Transverse colon (tissue), 3 donors: ENCODE results near the gene TRIM54.

ENCODE experiments used
- POLR2A ChIP-seq: fragments of 450-650 bp; IDR thresholded peaks from one replicate; pipeline ENCODE4 v1.6.1; 2016; ENCODE audit warnings: antibody characterized with exemption, mild to moderate bottlenecking, moderate library complexity
- TF ChIP-seq, protein P1 (sequence below), 5 experiments: fragments of 200-600 bp in 3 of 5; fragments of 450-650 bp in 2 of 5; sonication (generic) in 3 of 5; IDR thresholded peaks; 1 replicate in 2 of 5; 2 replicates in 3 of 5; pipeline ENCODE4 v1.5.1; 2016 to 2017; ENCODE audit warnings: antibody characterized with exemption in 5 of 5, inconsistent platforms in 3 of 5, mild to moderate bottlenecking in 2 of 5, moderate library complexity in 1 of 5

DNA sequence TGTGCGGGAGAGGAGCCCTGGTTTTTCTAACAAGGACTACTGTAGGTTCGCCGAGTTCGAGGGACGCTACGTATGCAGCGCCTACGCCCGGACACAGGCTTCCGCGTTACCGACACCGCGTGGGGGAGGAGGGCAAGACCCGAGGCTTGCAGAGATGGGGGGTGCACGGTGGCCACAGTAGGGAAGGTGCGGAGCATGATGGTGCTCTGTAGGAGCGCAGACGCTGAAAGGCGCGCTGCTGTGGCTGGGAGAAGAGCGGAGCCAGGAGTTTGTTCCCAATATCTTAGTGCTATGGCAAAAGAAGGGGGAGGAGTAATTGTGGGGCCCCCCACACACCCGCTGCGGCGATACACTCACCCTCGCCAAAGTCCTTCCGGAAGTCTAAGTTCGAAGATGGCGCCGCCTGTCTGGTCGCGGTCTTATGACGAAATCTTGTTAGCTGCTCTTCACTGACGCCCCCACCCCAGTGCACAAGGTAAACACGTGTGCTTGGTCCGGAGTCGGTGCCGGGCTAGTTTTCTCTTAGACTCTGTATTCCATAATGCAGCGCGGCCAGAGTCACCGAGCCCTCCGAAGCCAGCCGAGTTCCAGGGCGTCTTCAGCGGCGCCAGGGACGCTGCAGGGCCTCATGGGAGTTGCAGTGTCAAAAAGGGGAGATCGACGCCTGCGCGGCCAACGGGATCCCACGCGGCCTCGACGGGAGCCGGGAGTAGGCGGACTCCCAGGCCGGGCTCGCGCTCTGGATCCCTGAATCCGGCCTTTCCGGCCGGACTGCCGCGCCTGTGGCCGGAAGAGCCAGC, 74.4 kb downstream of the TRIM54 start, which contains the start of gene GTF3C2:
- TF ChIP-seq, protein P1, sequence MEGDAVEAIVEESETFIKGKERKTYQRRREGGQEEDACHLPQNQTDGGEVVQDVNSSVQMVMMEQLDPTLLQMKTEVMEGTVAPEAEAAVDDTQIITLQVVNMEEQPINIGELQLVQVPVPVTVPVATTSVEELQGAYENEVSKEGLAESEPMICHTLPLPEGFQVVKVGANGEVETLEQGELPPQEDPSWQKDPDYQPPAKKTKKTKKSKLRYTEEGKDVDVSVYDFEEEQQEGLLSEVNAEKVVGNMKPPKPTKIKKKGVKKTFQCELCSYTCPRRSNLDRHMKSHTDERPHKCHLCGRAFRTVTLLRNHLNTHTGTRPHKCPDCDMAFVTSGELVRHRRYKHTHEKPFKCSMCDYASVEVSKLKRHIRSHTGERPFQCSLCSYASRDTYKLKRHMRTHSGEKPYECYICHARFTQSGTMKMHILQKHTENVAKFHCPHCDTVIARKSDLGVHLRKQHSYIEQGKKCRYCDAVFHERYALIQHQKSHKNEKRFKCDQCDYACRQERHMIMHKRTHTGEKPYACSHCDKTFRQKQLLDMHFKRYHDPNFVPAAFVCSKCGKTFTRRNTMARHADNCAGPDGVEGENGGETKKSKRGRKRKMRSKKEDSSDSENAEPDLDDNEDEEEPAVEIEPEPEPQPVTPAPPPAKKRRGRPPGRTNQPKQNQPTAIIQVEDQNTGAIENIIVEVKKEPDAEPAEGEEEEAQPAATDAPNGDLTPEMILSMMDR (IDR thresholded peaks at IDR 0.05) = peak in 3 of 5 experiments; percentile 7 to 32 (median 11)
- TF ChIP-seq POLR2A = peak; percentile 54
